Left ventricle myocardium inferior (tissue), 1 donor: ENCODE results near the gene PLXND1. TPM values are rescaled to one million over a fixed set of nuclear protein-coding genes. Genes with fewer than 3 reads are reported as not detected.
A peak's percentile ranks its signal among the peaks of the same experiment; 100 is the strongest.

Source experiments
- DNase-seq: peaks from one replicate; pipeline ENCODE4 v3.0.0-alpha.2; 2020
- H3K27ac ChIP-seq: fragments of 200-600 bp; replicated peaks from 2 replicates; pipeline ENCODE4 v1.8.0; 2021
- H3K27me3 ChIP-seq: fragments of 200-600 bp; 2 replicates; pipeline ENCODE4 v1.8.0; 2021; ENCODE audit warnings: low read depth
- H3K36me3 ChIP-seq: fragments of 200-600 bp; 2 replicates; pipeline ENCODE4 v1.8.0; 2021
- H3K4me1 ChIP-seq: fragments of 200-600 bp; 2 replicates; pipeline ENCODE4 v1.8.0; 2021
- H3K4me3 ChIP-seq: fragments of 200-600 bp; 2 replicates; pipeline ENCODE4 v1.8.0; 2021; ENCODE audit warnings: mild to moderate bottlenecking, moderate library complexity
- H3K9me3 ChIP-seq: fragments of 200-600 bp; replicated peaks from 2 replicates; pipeline ENCODE4 v1.8.0; 2021
- CTCF ChIP-seq: fragments of 200-600 bp; IDR thresholded peaks from 2 replicates; pipeline ENCODE4 v1.8.0; 2021; ENCODE audit warnings: antibody characterized with exemption, mild to moderate bottlenecking, borderline replicate concordance
- intact Hi-C: fragments of 100-400 bp; cut with micrococcal nuclease; formaldehyde crosslinking; loops from one replicate; pipeline ENCODE4 v1.11.0; 2022
- long read RNA-seq: library from polyadenylated mRNA; unstranded; transcript quantifications from one replicate; pipeline ENCODE4 v2.0.0, GENCODE V29; 2021
- total RNA-seq: library from RNA; stranded (reverse); fragmentation: NEBNext Ultra II Directional; extraction: Animal tissue kit (Norgen Biotek cat#: 25700); gene quantifications from one replicate; pipeline ENCODE4 v1.2.1, GENCODE V29; 2021
- donor health status: DM: no; HTN: yes; CAD: no; lungs with severe emphysema.

Gene PLXND1
- 45.5 TPM for total RNA-seq
- long read RNA-seq, full-length matches to known transcripts, result 3 of 30 reads
- long read RNA-seq, partial matches to known transcripts, result 26 of 30 reads
- long read RNA-seq, other reads (novel, unspliced or antisense), result 1 of 30 reads

GRCh38 chr3:129606636-129607390 lies at the start of gene PLXND1:
Gene PLXND1 (minus strand): TSS chr3:129606676. CDS start chr3:129606639, 37 bp downstream.
- intact Hi-C loops, result loop anchor here (5.0 kb wide), 1 partner anchor 115 kb away; no protein-coding TSS in a partner anchor
- peaks cover 91% of the 10 kb centered on the region for H3K4me1 ChIP-seq
- peak; percentile 85 for DNase-seq

GRCh38 chr3:129655291-129655700 lies 48.8 kb upstream of the PLXND1 start:
- Histone ChIP-seq H3K27ac (no peak overlapping the region), H3K4me1 (peaks cover 58% of the 10 kb centered on the region), H3K9me3 (no peaks in the 10 kb centered on the region), H3K36me3 (peaks cover 10% of the 10 kb centered on the region), H3K4me3 (no peak overlapping the region), H3K27me3 (no peaks in the 10 kb centered on the region)
- TF ChIP-seq CTCF, result no peak
- intact Hi-C loops, result loop anchor here (10.0 kb wide), 1 partner anchor 280 kb away; no protein-coding TSS in a partner anchor
- DNase-seq, result no peak

More at GRCh38 chr3:129606636-129607390, at the start of gene PLXND1:
- TF ChIP-seq CTCF, result no peak
- Histone ChIP-seq H3K9me3 (no peaks in the 10 kb centered on the region), H3K4me3 (peak within 1 kb of the TSS; percentile 82), H3K36me3 (no peaks in the 10 kb centered on the region), H3K27ac (peak within 1 kb of the TSS; percentile 97), H3K27me3 (peaks cover 16% of the 10 kb centered on the region)

- no peak for TF ChIP-seq CTCF
- no peak for DNase-seq
- H3K27me3 ChIP-seq, result no peaks in the 10 kb centered on the region
- no peak overlapping the region for H3K27ac ChIP-seq
- no peak overlapping the region for H3K4me3 ChIP-seq
- intact Hi-C loops, result loop anchor here (10.0 kb wide), 1 partner anchor 281 kb away; no protein-coding TSS in a partner anchor
- no peaks in the 10 kb centered on the region for H3K9me3 ChIP-seq
- H3K4me1 ChIP-seq, result peaks cover 62% of the 10 kb centered on the region
- peaks cover 10% of the 10 kb centered on the region for H3K36me3 ChIP-seq
Observed at GRCh38 chr3:129654131-129654530, 47.7 kb upstream of the PLXND1 start.

GRCh38 chr3:129653019-129653418 lies 46.5 kb upstream of the PLXND1 start:
- no peaks in the 10 kb centered on the region for H3K27me3 ChIP-seq
- no peak for DNase-seq
- no peak for TF ChIP-seq CTCF
- intact Hi-C loops, result loop anchor here (10.0 kb wide), 1 partner anchor 282 kb away; no protein-coding TSS in a partner anchor
- no peak overlapping the region for H3K27ac ChIP-seq
- H3K4me3 ChIP-seq, result no peak overlapping the region
- H3K9me3 ChIP-seq, result no peaks in the 10 kb centered on the region
- peaks cover 10% of the 10 kb centered on the region for H3K36me3 ChIP-seq
- H3K4me1 ChIP-seq, result peaks cover 54% of the 10 kb centered on the region

GRCh38 chr3:129651435-129652202 lies 45.1 kb upstream of the PLXND1 start:
- no peak for DNase-seq
- no peak overlapping the region for H3K27ac ChIP-seq
- intact Hi-C loops, result loop anchor here (2.0 to 10.0 kb wide), 2 partner anchors 173 to 283 kb away; no protein-coding TSS in a partner anchor
- H3K9me3 ChIP-seq, result no peaks in the 10 kb centered on the region
- H3K27me3 ChIP-seq, result no peaks in the 10 kb centered on the region
- no peak overlapping the region for H3K4me3 ChIP-seq
- H3K36me3 ChIP-seq, result peaks cover 10% of the 10 kb centered on the region
- peaks cover 40% of the 10 kb centered on the region for H3K4me1 ChIP-seq
- no peak for TF ChIP-seq CTCF
